IPS DF 6.9 (cell line): ENCODE results near the gene VRTN.

Experiments used
- DNase-seq: peaks from one replicate; pipeline ENCODE4 v3.0.0-alpha.2; 2013; ENCODE audit warnings: low read depth, low spot score
- H3K27ac ChIP-seq: one replicate; pipeline ENCODE4 v1.5.1; 2013; ENCODE audit warnings: low read length, control low read depth
- H3K27me3 ChIP-seq: 2 replicates; pipeline ENCODE4 v1.6.1; 2013; ENCODE audit warnings: mild to moderate bottlenecking, low read length; ENCODE audit not compliant: control insufficient read depth, insufficient read depth
- H3K36me3 ChIP-seq: 2 replicates; pipeline ENCODE4 v1.6.1; 2013; ENCODE audit warnings: low read length; ENCODE audit not compliant: control insufficient read depth, insufficient read depth
- H3K4me1 ChIP-seq: 2 replicates; pipeline ENCODE4 v1.6.1; 2013; ENCODE audit warnings: low read length; ENCODE audit not compliant: control insufficient read depth, insufficient read depth
- H3K4me3 ChIP-seq: 2 replicates; pipeline ENCODE4 v1.5.1; 2013; ENCODE audit warnings: mild to moderate bottlenecking, low read length
- H3K9me3 ChIP-seq: 2 replicates; pipeline ENCODE4 v1.6.1; 2013; ENCODE audit warnings: low read length, inconsistent platforms; ENCODE audit not compliant: control insufficient read depth, insufficient read depth
- WGBS: extraction: QIAGEN DNeasy Blood & Tissue Kit; methylation state at CpG from one replicate; pipeline ENCODE4 v1.1.7; 2013; ENCODE audit warnings: mixed read lengths, missing lambda C conversion rate; ENCODE audit not compliant: insufficient read length, insufficient coverage; 5-methylcytosine and 5-hydroxymethylcytosine counted together

Gene VRTN

DNA sequence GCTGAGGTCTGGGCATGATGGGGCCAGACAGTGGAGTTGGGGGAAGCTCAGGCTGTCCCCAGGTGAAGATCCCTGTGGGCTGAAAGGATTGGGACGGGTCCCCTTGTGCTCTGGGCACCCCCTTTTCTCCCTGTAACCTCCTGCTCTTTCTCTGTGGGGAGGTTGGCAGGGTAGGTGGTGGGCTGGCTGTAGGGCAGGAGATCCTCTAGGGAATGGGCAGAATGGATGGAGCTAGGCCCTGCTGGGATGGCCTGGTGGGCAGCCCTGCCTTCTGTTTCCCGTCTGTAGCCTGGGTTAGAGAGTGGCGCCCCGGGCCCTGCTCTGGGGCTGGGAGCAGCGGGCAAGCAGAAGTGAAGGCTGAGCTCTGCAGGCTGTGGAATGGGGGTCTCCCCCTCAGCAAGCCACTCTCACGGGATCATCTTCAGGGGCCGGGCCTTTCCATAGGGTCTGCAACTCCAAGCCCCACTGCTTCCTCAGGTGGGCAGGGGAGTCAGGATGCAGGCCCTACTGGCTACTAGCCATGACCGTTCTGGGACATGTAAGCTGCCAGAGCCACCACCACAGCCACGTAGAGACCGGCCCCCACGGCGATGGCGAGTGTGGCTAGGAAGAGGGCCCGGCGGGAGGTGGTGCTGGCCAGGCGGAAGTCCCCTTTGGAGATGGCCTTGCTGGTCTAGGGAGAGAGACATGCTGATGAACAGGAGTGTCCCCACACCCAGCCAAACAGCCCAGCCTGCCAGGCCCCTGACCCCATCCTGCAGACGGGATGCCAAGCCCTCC lies 58.9 kb downstream of the VRTN start:
- Histone ChIP-seq H3K27me3 (no peaks in the 10 kb centered on the region), H3K9me3 (no peaks in the 10 kb centered on the region), H3K36me3 (no peaks in the 10 kb centered on the region), H3K4me3 (no peak overlapping the region), H3K27ac (no peak overlapping the region), H3K4me1 (no peaks in the 10 kb centered on the region; the same call in 1 of the 2 replicates)
- DNase-seq: no peak
- no CpG with 5 or more reads among the region's 17 CpGs for WGBS

DNA sequence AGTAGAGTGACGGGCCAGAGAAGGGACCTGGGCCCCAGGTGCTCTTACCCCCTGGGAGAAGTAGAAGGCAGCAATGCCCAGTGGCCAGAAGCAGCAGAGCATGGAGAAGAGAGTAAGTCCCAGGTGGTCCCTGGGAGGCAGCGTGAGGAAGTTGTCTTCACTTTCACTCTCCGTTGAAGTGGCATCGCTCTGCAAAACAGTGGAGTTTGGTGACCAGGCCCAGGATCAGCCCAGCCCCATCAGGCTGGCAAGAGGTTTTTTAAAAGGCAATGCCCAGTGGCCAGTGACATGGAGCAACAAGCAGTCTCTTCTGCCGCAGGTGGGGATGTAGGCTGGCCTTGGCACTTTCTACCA lies 59.5 kb downstream of the VRTN start:
- no peaks in the 10 kb centered on the region; the same call in 1 of the 2 replicates for H3K4me1 ChIP-seq
- no peaks in the 10 kb centered on the region for H3K36me3 ChIP-seq
- no CpG with 5 or more reads among the region's 5 CpGs for WGBS
- no peaks in the 10 kb centered on the region for H3K9me3 ChIP-seq
- H3K27ac ChIP-seq: no peak overlapping the region
- no peak for DNase-seq
- H3K27me3 ChIP-seq: no peaks in the 10 kb centered on the region
- no peak overlapping the region for H3K4me3 ChIP-seq

DNA sequence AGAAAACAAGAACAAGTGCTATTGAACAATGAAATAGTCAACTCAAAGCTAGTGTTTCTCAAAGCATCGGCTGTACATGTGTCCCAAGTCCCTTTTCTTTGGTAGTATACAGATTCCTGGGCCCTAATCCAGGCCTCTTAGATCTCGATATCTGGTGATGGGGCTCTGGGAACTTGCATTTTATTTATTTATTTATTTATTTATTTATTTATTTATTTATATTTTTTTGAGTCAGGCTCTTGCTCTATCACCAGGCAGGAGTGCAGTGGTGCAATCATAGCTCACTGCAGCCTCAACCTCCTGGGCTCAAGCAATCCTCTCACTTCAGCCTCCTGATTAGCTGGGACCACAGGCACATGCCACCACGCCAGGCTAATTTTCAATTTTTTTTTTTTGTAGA lies 60.6 kb downstream of the VRTN start:
- no peaks in the 10 kb centered on the region for H3K9me3 ChIP-seq
- H3K4me3 ChIP-seq: no peak overlapping the region
- H3K27ac ChIP-seq: no peak overlapping the region
- peaks cover 3% of the 10 kb centered on the region for H3K4me1 ChIP-seq
- no peaks in the 10 kb centered on the region for H3K36me3 ChIP-seq
- no peaks in the 10 kb centered on the region for H3K27me3 ChIP-seq
- no CpG with 5 or more reads among the region's 3 CpGs for WGBS
- no peak for DNase-seq

DNA sequence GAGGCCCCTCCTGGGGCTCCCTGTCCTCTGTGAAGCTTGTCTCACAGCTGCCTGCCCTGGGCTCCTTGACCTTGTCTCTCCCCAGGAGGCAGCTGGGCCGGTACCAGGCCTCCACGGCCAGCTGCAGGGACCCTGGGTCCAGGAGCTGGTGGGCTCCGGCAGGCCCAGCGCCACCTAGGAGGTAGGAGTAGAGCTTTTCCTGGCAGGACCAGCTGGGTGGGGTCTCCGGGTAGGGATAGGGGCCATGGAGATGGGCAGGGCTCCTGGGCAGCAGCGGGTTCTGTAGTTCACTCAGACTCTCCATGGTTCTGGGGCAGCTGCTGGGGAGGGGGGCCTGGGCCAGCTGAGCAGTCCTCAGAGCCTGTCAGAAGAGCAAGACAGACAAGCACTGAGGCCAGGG lies 61.2 kb downstream of the VRTN start:
- Histone ChIP-seq H3K27me3 (no peaks in the 10 kb centered on the region), H3K27ac (no peak overlapping the region), H3K4me3 (no peak overlapping the region), H3K9me3 (no peaks in the 10 kb centered on the region), H3K4me1 (peaks cover 7% of the 10 kb centered on the region), H3K36me3 (no peaks in the 10 kb centered on the region)
- WGBS: no CpG with 5 or more reads among the region's 6 CpGs
- no peak for DNase-seq
